Trophoblast cell (in vitro differentiated cells and primary cell): ENCODE measurements around the gene GGTA1.

Source experiments
- DNase-seq, 2 donors: peaks; one replicate each; pipeline ENCODE4 v3.0.0-alpha.2; 2016
- H2AFZ ChIP-seq: 2 replicates; pipeline ENCODE4 v1.6.1; 2013; ENCODE audit warnings: low read length, moderate library complexity, mild to moderate bottlenecking; ENCODE audit not compliant: insufficient read depth, poor library complexity
- H2AK5ac ChIP-seq: 2 replicates; pipeline ENCODE4 v1.6.1; 2013; ENCODE audit warnings: mild to moderate bottlenecking, low read length
- H2BK120ac ChIP-seq: 2 replicates; pipeline ENCODE4 v1.6.1; 2013; ENCODE audit warnings: low read length, mild to moderate bottlenecking, moderate library complexity; ENCODE audit not compliant: insufficient read depth, poor library complexity
- H2BK12ac ChIP-seq: 2 replicates; pipeline ENCODE4 v1.6.1; 2013; ENCODE audit warnings: mild to moderate bottlenecking, low read length, moderate library complexity
- H2BK5ac ChIP-seq: 2 replicates; pipeline ENCODE4 v1.6.1; 2013; ENCODE audit warnings: low read length, low read depth, moderate library complexity, mild to moderate bottlenecking; ENCODE audit not compliant: poor library complexity
- H3K14ac ChIP-seq: 2 replicates; pipeline ENCODE4 v1.6.1; 2013; ENCODE audit warnings: mild to moderate bottlenecking, low read length
- H3K18ac ChIP-seq: 2 replicates; pipeline ENCODE4 v1.6.1; 2013; ENCODE audit warnings: mild to moderate bottlenecking, low read length
- H3K23ac ChIP-seq: 2 replicates; pipeline ENCODE4 v1.6.1; 2013; ENCODE audit warnings: low read length
- H3K27ac ChIP-seq: 2 replicates; pipeline ENCODE4 v1.5.1; 2013; ENCODE audit warnings: low read depth, mild to moderate bottlenecking, inconsistent platforms, low read length, moderate library complexity
- H3K27me3 ChIP-seq: 2 replicates; pipeline ENCODE4 v1.6.1; 2013; ENCODE audit warnings: inconsistent platforms, mild to moderate bottlenecking, low read length, moderate library complexity; ENCODE audit not compliant: insufficient read depth
- H3K36me3 ChIP-seq, 2 experiments: 1 replicate in 1 of 2; 2 replicates in 1 of 2; pipeline ENCODE4 v1.6.1; 2013; ENCODE audit warnings: low read length in 2 of 2, mild to moderate bottlenecking in 2 of 2, moderate library complexity in 1 of 2; ENCODE audit not compliant: insufficient read depth in 2 of 2, control insufficient read depth in 1 of 2
- H3K4ac ChIP-seq: 2 replicates; pipeline ENCODE4 v1.6.1; 2013; ENCODE audit warnings: low read depth, mild to moderate bottlenecking, low read length, moderate library complexity
- H3K4me1 ChIP-seq, 2 experiments: 1 replicate in 1 of 2; 2 replicates in 1 of 2; pipeline ENCODE4 v1.6.1; 2013; ENCODE audit warnings: low read length in 2 of 2, mild to moderate bottlenecking in 2 of 2, moderate library complexity in 1 of 2; ENCODE audit not compliant: insufficient read depth in 2 of 2, control insufficient read depth in 1 of 2
- H3K4me2 ChIP-seq: 2 replicates; pipeline ENCODE4 v1.6.1; 2013; ENCODE audit warnings: inconsistent platforms, mild to moderate bottlenecking, low read length, moderate library complexity
- H3K4me3 ChIP-seq: 2 replicates; pipeline ENCODE4 v1.5.1; 2013; ENCODE audit warnings: mild to moderate bottlenecking, low read depth, low read length, inconsistent platforms
- H3K79me1 ChIP-seq: one replicate; pipeline ENCODE4 v1.6.1; 2013; ENCODE audit warnings: low read length
- H3K79me2 ChIP-seq: 2 replicates; pipeline ENCODE4 v1.6.1; 2013; ENCODE audit warnings: low read length, mild to moderate bottlenecking; ENCODE audit not compliant: control insufficient read depth, insufficient read depth, poor library complexity
- H3K9ac ChIP-seq: 2 replicates; pipeline ENCODE4 v1.6.1; 2013; ENCODE audit warnings: mild to moderate bottlenecking, low read length
- H3K9me3 ChIP-seq: 2 replicates; pipeline ENCODE4 v1.6.1; 2013; ENCODE audit warnings: low read depth, mild to moderate bottlenecking, control low read depth, inconsistent platforms, low read length; ENCODE audit not compliant: insufficient read depth
- H4K12ac ChIP-seq: 2 replicates; pipeline ENCODE4 v1.6.1; 2013; ENCODE audit warnings: low read depth, mild to moderate bottlenecking, low read length, moderate library complexity
- H4K8ac ChIP-seq: 2 replicates; pipeline ENCODE4 v1.6.1; 2013; ENCODE audit warnings: low read depth, mild to moderate bottlenecking, low read length, moderate library complexity
- H4K91ac ChIP-seq: one replicate; pipeline ENCODE4 v1.6.1; 2013; ENCODE audit warnings: low read depth, mild to moderate bottlenecking, low read length, moderate library complexity
- WGBS: extraction: QIAGEN DNeasy Blood & Tissue Kit; methylation state at CpG from one replicate; pipeline ENCODE4 v1.1.7; 2013; ENCODE audit warnings: missing lambda C conversion rate; ENCODE audit not compliant: insufficient read length, insufficient coverage; ENCODE audit errors: extremely low coverage; 5-methylcytosine and 5-hydroxymethylcytosine counted together

Gene GGTA1

DNA sequence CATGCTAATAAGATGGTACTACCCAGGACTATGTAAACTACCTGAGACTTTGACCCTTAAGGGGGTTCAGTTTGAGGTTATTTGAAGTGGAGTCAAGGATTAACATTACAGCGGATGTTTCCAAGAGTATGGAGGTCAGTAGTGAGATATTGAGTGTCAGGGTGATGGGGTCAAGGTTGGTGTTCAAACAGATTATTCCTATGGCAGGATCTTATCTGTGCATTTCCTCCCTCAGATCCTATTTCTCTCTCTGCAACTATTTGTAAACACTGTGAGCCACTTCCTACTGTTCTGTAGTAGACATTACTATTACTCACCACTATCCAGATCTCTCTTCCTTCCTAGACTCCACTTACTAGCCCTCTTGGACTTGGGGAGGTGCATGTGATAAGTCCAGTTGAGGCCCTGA, 75.6 kb downstream of the GGTA1 start:
- Histone ChIP-seq H3K4ac (no peak overlapping the region), H4K91ac (no peak overlapping the region), H3K27me3 (no peaks in the 10 kb centered on the region), H3K4me1 (no peaks in the 10 kb centered on the region), H2BK12ac (no peak overlapping the region), H2BK5ac (no peak overlapping the region), H2BK120ac (no peak overlapping the region), H3K27ac (no peak overlapping the region), H2AK5ac (no peak overlapping the region), H3K23ac (no peak overlapping the region), H3K79me2 (no peaks in the 10 kb centered on the region), H3K9ac (no peak overlapping the region), H3K18ac (no peak overlapping the region), H4K12ac (no peak overlapping the region), H3K9me3 (no peaks in the 10 kb centered on the region), H2AFZ (no peak overlapping the region), H3K79me1 (no peaks in the 10 kb centered on the region), H3K4me2 (no peak overlapping the region), H4K8ac (no peak overlapping the region), H3K14ac (no peak overlapping the region), H3K4me3 (no peak overlapping the region), H3K36me3 (no peaks in the 10 kb centered on the region)
- no peak for DNase-seq
- no CpG with 5 or more reads among the region's 1 CpG for WGBS

DNA sequence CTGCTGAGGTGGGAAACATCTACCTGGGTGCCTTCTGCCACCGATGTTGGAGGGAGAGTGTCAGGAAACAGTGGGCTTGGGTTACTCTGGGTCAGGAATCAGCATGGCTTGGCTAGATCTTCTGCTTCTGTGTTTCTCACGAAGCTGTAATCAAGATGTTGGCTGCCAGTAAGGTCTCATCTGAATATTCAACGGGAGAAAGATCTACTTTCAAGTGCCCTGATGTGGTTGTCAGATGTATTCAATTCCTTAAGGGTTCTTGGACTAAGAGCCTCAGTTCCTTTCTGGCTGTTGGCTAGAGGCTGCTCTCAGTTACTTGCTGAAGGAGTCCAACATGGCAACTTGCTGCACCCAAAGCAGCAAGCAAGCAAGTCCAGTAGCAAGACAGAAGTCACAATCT, 87.7 kb downstream of the GGTA1 start:
- DNase-seq: no peak
- H3K4me3 ChIP-seq: no peak overlapping the region
- no peak overlapping the region for H2AK5ac ChIP-seq
- no peaks in the 10 kb centered on the region for H3K9me3 ChIP-seq
- no peak overlapping the region for H3K23ac ChIP-seq
- no peak overlapping the region for H3K14ac ChIP-seq
- no peak overlapping the region for H2BK120ac ChIP-seq
- H3K18ac ChIP-seq: no peak overlapping the region
- no peak overlapping the region for H3K4ac ChIP-seq
- H3K27ac ChIP-seq: no peak overlapping the region
- H3K79me2 ChIP-seq: no peaks in the 10 kb centered on the region
- no peaks in the 10 kb centered on the region for H3K36me3 ChIP-seq
- H2AFZ ChIP-seq: no peak overlapping the region
- no peaks in the 10 kb centered on the region for H3K27me3 ChIP-seq
- H3K4me1 ChIP-seq: no peaks in the 10 kb centered on the region
- H4K91ac ChIP-seq: no peak overlapping the region
- no CpG with 5 or more reads among the region's 3 CpGs for WGBS
- no peak overlapping the region for H4K12ac ChIP-seq
- no peak overlapping the region for H3K4me2 ChIP-seq
- no peak overlapping the region for H3K9ac ChIP-seq
- H4K8ac ChIP-seq: no peak overlapping the region
- no peak overlapping the region for H2BK5ac ChIP-seq
- H3K79me1 ChIP-seq: no peaks in the 10 kb centered on the region
- no peak overlapping the region for H2BK12ac ChIP-seq

DNA sequence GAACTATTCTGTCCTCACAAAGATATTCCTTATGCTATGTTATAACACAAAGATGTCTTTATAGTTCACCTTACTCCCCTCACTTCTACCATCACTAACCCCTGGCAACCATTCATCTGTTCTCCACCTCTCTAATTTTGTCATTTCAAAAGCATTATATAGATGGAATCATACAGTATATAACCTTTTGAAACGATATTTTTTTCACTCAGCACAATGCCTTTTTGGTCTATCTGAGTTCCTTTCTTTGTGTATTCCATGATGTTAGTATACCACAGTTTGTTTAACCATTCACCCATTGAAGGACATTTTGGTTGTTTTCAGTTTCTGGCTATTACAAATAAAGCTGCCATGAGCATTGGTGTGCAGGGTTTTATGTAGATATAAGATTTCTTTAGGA, 93.7 kb downstream of the GGTA1 start:
- H2BK120ac ChIP-seq: no peak overlapping the region
- H3K27me3 ChIP-seq: no peaks in the 10 kb centered on the region
- H3K18ac ChIP-seq: no peak overlapping the region
- H3K27ac ChIP-seq: no peak overlapping the region
- H3K4me1 ChIP-seq: no peaks in the 10 kb centered on the region
- no peaks in the 10 kb centered on the region for H3K9me3 ChIP-seq
- H3K36me3 ChIP-seq: no peaks in the 10 kb centered on the region
- no CpG with 5 or more reads among the region's 1 CpG for WGBS
- no peak overlapping the region for H3K14ac ChIP-seq
- no peak overlapping the region for H4K12ac ChIP-seq
- H3K9ac ChIP-seq: no peak overlapping the region
- no peak overlapping the region for H3K23ac ChIP-seq
- H3K4me2 ChIP-seq: no peak overlapping the region
- H2BK5ac ChIP-seq: no peak overlapping the region
- no peak overlapping the region for H4K8ac ChIP-seq
- H2AK5ac ChIP-seq: no peak overlapping the region
- no peak overlapping the region for H4K91ac ChIP-seq
- no peak for DNase-seq
- H3K4me3 ChIP-seq: no peak overlapping the region
- H3K4ac ChIP-seq: no peak overlapping the region
- no peak overlapping the region for H2AFZ ChIP-seq
- no peaks in the 10 kb centered on the region for H3K79me2 ChIP-seq
- H2BK12ac ChIP-seq: no peak overlapping the region
- H3K79me1 ChIP-seq: no peaks in the 10 kb centered on the region
